ENCODE measurements around the gene IGSF10. TPM values are rescaled to one million over a fixed set of nuclear protein-coding genes. Genes with fewer than 3 reads are reported as not detected.
A peak's percentile ranks its signal among the peaks of the same experiment; 100 is the strongest.

The IGSF10 gene
- total RNA-seq, 1 donor from 2014 or later, result 1.2 TPM

- Mint-ChIP-seq H3K36me3 (ENCODE audit: unreplicated experiment) (no peaks in the 10 kb centered on the region), H3K27me3 (ENCODE audit: unreplicated experiment) (peaks cover 11% of the 10 kb centered on the region), H3K27ac (ENCODE audit: unreplicated experiment) (no peak overlapping the region), H3K4me1 (ENCODE audit: unreplicated experiment) (no peaks in the 10 kb centered on the region), H3K4me3 (ENCODE audit: unreplicated experiment) (no peak overlapping the region), H3K9me3 (ENCODE audit: unreplicated experiment) (no peaks in the 10 kb centered on the region)
- no peak for DNase-seq (ENCODE audit: extremely low spot score, unreplicated experiment)
- TF ChIP-seq, protein P1, sequence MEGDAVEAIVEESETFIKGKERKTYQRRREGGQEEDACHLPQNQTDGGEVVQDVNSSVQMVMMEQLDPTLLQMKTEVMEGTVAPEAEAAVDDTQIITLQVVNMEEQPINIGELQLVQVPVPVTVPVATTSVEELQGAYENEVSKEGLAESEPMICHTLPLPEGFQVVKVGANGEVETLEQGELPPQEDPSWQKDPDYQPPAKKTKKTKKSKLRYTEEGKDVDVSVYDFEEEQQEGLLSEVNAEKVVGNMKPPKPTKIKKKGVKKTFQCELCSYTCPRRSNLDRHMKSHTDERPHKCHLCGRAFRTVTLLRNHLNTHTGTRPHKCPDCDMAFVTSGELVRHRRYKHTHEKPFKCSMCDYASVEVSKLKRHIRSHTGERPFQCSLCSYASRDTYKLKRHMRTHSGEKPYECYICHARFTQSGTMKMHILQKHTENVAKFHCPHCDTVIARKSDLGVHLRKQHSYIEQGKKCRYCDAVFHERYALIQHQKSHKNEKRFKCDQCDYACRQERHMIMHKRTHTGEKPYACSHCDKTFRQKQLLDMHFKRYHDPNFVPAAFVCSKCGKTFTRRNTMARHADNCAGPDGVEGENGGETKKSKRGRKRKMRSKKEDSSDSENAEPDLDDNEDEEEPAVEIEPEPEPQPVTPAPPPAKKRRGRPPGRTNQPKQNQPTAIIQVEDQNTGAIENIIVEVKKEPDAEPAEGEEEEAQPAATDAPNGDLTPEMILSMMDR (IDR thresholded peaks at IDR 0.05), result no peak
These were observed 14.9 kb downstream of the IGSF10 start for GRCh38 chr3:151446002-151446340.

DNA sequence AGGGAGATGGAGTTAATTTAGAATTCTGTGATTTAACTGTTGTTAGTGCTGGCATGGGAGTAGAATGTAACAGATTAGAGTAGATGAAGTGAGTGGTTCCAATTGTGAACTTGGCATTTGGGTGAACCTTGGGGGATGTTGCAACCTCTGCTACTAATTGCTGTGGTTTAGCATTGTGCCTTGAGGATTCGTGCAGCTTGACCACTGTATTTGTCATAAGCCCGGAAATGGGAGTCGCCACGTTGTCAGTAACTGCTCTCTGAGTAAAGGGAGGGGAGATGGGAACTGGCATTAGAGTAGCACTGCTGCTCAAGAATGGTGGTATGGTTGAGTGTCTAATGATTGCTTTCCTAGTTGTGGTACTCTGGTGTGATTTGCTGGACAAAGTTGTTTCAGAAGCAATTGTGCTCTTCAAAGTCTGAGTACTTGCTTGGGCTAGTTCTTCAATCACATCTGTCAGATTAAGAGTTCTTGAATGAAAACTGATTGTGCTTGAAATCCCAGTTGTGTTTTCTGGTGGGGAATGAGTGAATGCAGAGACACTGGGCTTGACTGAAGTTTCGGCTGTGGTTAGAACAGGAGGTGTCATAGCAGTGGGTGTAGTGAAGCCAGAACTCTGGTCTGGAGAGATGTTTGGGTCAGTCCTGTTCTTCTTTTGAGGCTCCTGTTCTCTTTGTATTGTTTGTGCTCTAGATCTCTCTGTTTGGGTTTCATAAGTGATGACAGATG is 15.4 kb downstream of the IGSF10 start:
- H3K4me1 Mint-ChIP-seq (ENCODE audit: unreplicated experiment), result no peaks in the 10 kb centered on the region
- no peak overlapping the region for H3K27ac Mint-ChIP-seq (ENCODE audit: unreplicated experiment)

DNA sequence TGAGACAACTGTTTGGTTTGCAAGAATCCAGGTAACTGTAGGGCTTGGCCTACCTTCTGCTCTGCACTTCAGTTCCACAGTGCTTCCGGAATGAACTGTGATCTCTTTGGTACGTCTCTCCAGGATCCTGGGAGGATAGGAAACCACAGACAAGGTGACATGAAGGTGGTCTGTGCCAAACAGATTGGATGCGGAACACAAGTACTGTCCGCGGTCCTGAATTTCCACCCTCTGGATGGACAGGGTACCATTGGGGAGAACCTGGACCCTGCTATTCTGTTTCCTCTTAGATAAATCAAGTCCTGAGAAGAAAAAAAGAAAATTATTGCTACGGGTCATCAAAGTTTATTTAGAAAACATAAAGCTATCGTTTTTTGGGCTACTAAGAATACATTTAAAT is 17.3 kb downstream of the IGSF10 start:
- TF ChIP-seq, protein P1 (IDR thresholded peaks at IDR 0.05), result no peak
- Mint-ChIP-seq H3K4me1 (ENCODE audit: unreplicated experiment) (no peaks in the 10 kb centered on the region), H3K4me3 (ENCODE audit: unreplicated experiment) (no peak overlapping the region), H3K9me3 (ENCODE audit: unreplicated experiment) (no peaks in the 10 kb centered on the region), H3K36me3 (ENCODE audit: unreplicated experiment) (no peaks in the 10 kb centered on the region), H3K27me3 (ENCODE audit: unreplicated experiment) (peaks cover 11% of the 10 kb centered on the region), H3K27ac (ENCODE audit: unreplicated experiment) (no peak overlapping the region)
- DNase-seq (ENCODE audit: extremely low spot score, unreplicated experiment), result no peak

More for the DNA sequence above, 15.4 kb downstream of the IGSF10 start:
- peaks cover 11% of the 10 kb centered on the region for H3K27me3 Mint-ChIP-seq (ENCODE audit: unreplicated experiment)
- TF ChIP-seq, protein P1 (IDR thresholded peaks at IDR 0.05), result no peak
- no peak for DNase-seq (ENCODE audit: extremely low spot score, unreplicated experiment)
- no peaks in the 10 kb centered on the region for H3K36me3 Mint-ChIP-seq (ENCODE audit: unreplicated experiment)
- H3K4me3 Mint-ChIP-seq (ENCODE audit: unreplicated experiment), result no peak overlapping the region
- no peaks in the 10 kb centered on the region for H3K9me3 Mint-ChIP-seq (ENCODE audit: unreplicated experiment)

DNA sequence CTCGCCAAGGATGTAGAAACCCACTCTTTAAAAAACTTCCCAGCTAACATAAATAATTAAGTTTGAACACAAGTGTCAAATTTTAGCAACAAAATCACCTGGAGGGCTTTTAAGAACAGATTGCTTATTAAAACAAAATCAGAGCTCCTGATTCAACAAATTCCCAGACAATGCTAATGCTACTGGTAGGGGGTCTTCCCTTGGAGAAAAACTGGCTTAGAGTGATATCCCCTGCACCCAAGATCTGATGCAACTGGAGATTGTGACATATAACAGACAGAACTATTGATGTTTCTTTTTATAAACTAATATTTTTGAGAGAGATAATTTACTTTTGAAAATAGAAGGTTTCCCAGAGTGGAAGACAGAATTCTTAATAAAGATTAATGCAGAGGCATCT is 19.9 kb downstream of the IGSF10 start:
- H3K36me3 Mint-ChIP-seq (ENCODE audit: unreplicated experiment), result no peaks in the 10 kb centered on the region
- peaks cover 4% of the 10 kb centered on the region for H3K27me3 Mint-ChIP-seq (ENCODE audit: unreplicated experiment)
- DNase-seq (ENCODE audit: extremely low spot score, unreplicated experiment), result no peak
- H3K4me3 Mint-ChIP-seq (ENCODE audit: unreplicated experiment), result no peak overlapping the region
- no peaks in the 10 kb centered on the region for H3K9me3 Mint-ChIP-seq (ENCODE audit: unreplicated experiment)
- H3K27ac Mint-ChIP-seq (ENCODE audit: unreplicated experiment), result no peak overlapping the region
- H3K4me1 Mint-ChIP-seq (ENCODE audit: unreplicated experiment), result no peaks in the 10 kb centered on the region
- TF ChIP-seq, protein P1 (IDR thresholded peaks at IDR 0.05), result no peak

- Mint-ChIP-seq H3K4me1 (ENCODE audit: unreplicated experiment) (peaks cover 3% of the 10 kb centered on the region), H3K4me3 (ENCODE audit: unreplicated experiment) (no peak overlapping the region), H3K27me3 (ENCODE audit: unreplicated experiment) (no peaks in the 10 kb centered on the region), H3K36me3 (ENCODE audit: unreplicated experiment) (no peaks in the 10 kb centered on the region), H3K27ac (ENCODE audit: unreplicated experiment) (no peak overlapping the region), H3K9me3 (ENCODE audit: unreplicated experiment) (no peaks in the 10 kb centered on the region)
- no peak for DNase-seq (ENCODE audit: extremely low spot score, unreplicated experiment)
- TF ChIP-seq, protein P1 (IDR thresholded peaks at IDR 0.05), result peak; percentile 86
These were observed 21.2 kb downstream of the IGSF10 start for GRCh38 chr3:151439652-151440125.
